ENCODE measurements around the gene GPR32.
A peak's percentile ranks its signal among the peaks of the same experiment; 100 is the strongest.
"Not testable (repeated sequence)": the region's sequence is repeated elsewhere in the genome, so short reads cannot be mapped to it uniquely, and the experiment has no call there.

Gene GPR32, protein sequence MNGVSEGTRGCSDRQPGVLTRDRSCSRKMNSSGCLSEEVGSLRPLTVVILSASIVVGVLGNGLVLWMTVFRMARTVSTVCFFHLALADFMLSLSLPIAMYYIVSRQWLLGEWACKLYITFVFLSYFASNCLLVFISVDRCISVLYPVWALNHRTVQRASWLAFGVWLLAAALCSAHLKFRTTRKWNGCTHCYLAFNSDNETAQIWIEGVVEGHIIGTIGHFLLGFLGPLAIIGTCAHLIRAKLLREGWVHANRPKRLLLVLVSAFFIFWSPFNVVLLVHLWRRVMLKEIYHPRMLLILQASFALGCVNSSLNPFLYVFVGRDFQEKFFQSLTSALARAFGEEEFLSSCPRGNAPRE

DNA sequence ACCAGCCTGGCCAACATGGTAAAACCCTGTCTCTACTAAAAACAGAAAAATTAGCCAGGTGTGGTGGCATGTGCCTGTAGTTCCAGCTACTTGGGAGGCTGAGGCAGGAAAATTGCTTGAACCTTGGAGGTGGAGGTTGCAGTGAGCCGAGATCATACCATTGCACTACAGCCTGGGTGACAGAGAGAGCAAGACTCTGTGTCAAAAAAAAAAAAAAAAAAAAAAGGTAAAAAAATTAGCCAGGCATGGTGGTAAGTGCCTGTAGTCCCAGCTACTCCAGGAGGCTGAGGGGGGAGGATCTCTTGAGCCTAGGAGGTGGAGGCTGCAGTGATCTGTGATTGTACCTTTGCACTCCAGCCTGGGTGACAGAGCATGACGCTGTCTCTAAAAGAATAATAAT, at the start of gene GPR32:
Gene GPR32, plus strand, starts transcription at position 301 of the 400 bp plus-strand sequence. CDS start 137 bp downstream, outside the sequence.
- not testable (repeated sequence) for DNase-seq

DNA sequence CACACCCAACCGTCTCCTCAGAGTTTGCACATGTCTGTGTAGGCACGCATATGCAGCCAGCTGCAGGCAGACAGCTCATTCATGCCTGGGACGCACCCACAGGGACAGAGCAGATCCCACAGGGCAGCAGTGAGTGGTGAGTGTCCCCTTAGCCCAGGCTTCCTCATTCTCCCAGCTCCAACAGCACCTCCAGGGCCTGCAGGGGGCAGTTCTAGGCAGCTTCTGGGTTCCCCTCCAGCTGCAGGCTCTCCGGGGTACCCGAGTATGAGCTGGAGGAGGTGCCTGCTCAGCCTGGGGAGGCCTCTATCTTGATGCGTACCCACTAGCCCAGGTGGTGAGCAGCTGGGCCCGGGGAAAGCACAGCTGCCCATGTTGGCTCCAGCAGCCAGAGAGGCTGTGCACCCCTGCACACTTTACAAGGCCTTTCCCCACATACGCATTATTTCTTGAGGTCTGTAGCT, 49.3 kb upstream of the GPR32 start:
- DNase-seq, result peak in 1 of 2 donors; percentile 11

DNA sequence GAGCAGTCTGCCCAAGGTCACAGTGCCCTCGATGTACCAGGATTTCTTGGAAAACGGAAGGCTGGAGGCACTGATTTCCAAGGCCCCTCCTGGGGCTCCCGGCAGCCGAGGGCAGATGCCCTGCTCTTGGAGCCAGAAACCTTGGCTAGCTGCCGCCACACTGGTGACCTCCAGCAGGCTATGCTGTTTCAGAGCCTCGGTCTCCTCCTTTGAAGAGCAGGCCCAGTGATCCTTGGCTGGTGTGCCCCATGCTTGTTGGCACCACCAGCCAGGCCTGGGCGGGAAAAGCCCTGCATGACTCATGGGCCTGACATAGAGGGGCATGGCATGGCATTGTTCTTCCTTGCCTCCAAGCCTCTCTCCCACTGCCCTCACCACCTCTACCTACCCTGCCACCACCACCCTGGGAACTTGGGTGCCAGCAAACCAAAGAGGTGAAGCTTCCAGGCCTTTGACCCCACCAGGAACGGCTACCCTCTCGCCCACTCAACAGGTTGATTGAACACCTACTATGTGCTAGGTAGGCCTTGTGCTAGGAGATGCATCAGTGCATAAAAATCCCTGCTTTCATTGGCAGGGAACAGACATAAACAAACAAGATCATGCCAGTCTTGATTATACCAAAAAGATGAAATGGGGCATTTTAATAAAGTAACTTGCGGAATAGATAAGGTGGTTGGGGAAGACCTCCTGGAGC, 48.7 kb upstream of the GPR32 start:
- DNase-seq, result no peak

DNA sequence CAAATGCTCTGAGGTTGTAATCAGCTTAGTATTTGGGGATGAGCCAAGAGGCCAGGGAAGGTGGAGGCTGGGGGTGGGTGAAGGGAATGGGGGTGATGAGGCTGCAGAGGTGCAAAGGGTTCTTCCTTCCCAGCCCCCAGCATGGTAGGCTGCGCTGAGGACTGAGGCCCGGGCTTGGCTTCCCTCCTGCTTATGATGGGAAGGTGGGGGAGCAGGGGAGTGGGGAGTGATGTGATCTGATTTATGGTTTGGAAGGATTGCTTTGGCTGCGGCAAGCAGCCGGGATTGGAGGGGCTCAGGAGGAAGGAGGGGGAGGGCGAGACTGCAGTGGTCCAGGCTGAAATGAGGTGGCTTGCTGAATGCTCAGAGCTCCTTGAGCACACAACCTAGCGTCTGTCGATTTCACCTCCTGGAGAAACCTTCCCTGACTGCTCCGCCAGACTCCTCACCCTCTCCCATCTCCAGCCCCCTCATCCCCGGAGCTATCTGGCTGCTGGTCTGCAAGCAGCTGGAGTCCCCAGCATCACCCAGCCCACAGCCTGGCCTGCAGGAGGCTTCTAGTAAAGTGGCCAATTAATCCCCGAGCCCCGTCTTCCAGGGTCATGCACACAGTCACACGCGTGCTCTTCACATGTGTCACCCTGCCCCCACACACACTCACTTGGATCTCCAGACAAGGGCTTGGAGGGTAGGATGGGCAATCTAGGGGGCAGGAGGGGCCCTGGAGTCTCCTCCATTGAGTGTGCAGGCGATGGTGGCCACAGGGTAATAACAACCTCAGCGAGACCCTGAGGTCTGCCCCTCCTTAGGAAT, 47.9 kb upstream of the GPR32 start:
- no peak for DNase-seq

DNA sequence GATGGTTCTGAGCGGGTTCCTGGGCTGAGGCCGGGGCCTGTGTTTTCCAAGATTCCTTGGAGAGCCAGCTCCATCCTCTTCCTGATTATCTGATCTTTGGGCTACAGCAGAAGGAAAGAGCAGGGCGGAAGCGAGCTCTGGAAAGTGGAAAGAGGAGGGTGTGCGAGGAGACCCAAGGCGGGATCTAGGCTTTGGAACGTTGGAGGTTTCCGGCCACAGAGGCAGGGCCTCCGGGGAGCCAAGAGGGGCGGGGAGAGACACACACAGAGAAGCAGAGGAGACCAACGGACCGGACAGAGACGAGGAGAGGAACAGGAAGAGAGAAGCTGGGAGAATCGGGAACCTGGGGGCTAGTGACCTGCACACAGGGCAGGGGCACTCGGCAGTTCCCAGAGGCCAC, 47.2 kb upstream of the GPR32 start, which contains the start of gene CLEC11A:
Gene CLEC11A, plus strand, starts transcription at position 296 of the 400 bp plus-strand sequence. CDS start 162 bp downstream, outside the sequence.
- DNase-seq, result no peak

DNA sequence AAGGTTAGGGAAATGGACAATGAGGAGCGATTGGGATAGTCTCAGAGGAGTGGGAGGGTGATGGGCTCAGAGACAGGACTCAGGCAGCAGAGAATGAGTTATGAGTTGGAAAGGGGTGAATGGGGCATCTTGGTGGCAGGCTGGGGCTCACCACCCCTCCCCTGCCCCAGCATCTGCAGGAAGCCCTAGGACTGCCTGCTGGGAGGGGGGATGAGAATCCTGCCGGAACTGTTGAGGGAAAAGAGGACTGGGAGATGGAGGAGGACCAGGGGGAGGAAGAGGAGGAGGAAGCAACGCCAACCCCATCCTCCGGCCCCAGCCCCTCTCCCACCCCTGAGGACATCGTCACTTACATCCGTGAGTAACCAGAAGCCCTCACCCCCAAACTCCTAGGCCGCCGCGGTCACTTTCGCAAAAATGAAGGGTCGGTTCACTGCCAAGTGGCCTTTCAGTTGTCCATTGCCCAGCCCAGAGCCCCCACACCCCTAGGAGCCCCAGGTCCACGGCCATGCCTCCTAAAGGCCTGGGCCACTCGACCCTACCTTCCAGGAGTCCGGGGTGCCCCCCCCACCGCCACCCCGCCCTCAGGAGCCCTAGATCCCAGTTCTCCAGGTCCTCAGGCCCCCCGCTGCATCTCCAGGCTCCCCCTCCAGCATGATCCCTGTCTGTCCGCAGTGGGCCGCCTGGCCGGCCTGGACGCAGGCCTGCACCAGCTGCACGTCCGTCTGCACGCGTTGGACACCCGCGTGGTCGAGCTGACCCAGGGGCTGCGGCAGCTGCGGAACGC, 46.3 kb upstream of the GPR32 start:
- DNase-seq, result no peak

DNA sequence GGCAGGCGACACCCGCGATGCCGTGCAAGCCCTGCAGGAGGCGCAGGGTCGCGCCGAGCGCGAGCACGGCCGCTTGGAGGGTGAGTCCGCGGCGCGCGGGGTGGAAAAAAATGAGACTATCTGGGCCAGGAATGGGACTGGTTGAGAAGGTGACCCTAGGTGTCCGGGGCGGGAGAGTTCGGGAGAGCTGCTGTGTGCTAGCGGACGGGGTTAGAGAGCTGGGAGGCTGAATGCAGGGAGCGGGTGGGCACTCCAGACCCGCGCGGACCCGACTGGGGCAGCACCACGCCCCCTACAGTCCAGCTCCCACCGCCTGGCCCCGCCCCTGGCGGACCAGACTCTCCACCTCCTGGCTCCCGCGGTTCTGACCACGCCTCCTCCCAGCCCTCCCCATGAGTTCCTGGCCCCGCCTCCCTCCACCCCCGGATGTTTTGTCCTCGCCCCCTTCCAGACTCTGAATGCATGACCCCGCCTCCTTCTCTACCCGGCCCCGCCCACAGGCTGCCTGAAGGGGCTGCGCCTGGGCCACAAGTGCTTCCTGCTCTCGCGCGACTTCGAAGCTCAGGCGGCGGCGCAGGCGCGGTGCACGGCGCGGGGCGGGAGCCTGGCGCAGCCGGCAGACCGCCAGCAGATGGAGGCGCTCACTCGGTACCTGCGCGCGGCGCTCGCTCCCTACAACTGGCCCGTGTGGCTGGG, 45.6 kb upstream of the GPR32 start:
- DNase-seq, result peak; percentile 93 to 97

DNA sequence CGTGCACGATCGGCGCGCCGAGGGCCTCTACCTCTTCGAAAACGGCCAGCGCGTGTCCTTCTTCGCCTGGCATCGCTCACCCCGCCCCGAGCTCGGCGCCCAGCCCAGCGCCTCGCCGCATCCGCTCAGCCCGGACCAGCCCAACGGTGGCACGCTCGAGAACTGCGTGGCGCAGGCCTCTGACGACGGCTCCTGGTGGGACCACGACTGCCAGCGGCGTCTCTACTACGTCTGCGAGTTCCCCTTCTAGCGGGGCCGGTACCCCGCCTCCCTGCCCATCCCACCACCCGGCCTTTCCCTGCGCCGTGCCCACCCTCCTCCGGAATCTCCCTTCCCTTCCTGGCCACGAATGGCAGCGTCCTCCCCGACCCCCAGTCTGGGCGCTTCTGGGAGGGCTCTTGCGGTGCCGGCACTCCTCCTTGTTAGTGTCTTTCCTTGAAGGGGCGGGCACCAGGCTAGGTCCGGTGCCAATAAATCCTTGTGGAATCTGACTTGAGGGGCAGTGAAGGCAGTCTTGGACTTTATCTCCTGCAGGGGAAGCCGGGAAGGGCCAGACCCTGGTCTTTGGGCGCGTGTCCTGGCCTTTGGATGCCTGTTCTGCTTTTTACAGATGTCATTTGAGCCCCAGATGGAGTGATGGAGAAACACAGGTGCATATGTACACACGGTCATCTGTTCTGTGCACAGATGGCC, 44.9 kb upstream of the GPR32 start:
- DNase-seq, result no peak

DNA sequence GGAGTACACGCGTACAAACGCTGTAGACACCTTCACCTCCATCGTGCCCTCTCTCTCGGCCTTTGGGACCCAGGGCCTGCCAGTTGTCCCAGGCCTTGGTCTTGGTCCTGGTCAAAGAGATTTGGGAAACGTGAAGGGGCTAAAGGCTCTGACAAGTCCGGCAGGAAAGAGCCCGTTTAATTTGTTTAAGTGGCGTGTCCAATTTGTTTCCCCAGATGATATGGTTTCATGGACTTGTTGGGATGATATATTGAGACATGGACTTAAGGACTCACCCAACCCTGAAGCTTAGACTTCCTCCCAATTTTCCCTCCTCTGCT, 44.4 kb upstream of the GPR32 start:
- DNase-seq, result no peak

DNA sequence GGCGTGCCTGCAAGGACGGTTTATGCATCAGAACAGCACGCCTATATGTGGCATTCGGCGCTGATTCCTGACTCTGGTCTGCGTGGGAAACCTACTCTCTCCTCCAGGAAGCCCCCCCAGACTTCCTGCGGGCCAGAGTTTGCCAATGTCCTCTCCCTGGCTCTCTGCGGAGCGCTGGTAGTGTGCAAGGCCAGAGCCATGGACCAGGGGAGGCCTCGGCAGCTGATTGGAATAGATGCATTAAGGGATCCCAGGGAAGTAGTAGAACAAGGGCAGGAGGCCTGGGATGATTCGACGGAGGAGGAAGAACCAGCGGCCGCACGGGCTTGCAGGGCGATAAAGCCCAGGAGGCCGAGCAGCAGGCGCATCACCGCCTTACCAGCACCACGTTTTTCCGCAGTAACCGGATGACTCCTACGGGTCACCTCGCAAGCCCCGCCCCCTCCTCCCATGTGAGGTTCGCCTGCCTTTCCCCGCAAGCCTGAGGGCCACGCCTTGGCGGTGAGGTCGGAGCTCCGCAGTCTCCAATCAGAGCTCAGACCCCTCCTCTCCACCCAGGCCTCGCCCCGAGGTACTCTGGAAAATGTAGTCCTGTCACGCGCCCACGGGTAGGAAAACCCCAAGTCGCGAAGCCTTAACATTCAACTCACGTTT, 42.1 kb upstream of the GPR32 start:
- peak; percentile 55 to 90 for DNase-seq

DNA sequence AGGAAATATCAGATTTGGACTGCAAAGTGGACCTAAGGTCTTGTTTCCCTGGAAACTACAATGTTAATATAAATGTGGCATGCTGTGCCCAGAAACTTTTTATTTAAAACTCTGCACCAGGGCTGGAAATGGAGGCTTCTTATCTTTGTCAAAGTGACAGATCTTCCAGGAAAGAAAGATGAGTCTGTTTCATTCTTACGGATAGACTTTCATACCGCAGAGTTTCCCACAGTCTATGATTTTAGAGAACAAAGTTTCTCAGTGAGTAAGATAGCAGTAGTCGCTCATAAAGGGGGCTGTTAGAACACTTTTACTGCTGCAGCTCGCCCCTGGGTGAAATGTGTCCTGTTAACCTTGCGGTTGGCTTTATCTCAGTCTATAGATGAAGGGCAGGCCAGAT, 40.4 kb upstream of the GPR32 start:
- no peak for DNase-seq

DNA sequence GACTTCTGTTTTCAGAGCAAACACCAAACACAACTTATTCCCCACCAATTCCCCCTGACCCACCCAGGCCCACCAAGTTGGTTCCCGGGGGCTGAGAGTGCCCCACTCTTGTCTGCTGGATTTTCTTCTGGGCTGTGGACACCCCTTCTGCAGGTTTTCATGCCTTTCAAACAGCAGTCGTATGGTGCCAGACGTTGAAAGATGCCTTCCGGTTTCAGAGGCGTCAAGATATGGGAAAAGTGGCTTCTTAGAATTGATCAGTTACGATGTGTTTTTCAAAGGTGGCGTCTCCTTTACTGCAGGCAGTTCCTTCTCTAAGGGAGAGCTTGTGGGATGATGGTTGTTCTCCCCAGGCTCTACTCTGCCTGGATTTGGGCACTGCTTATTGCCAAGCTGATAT, 34.4 kb upstream of the GPR32 start:
- DNase-seq, result no peak

DNA sequence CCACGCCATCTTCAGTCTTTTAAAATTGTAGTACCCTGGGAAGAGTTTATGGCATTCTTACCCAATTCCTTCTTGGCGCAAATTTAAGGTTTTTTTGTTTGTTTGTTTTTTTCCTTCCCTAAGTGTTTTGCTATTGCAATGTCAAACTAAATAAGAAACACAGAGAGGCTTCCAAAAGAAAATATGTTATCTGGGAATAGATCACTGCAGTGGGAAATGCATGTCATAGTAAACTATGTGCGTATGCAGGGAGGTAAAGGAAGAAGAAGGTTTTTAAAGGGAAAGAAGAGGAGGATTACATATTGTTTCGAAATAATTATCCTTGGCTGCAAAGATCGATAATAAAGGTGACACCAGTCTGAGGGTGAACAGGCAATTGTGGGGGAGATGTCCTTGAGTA, 33.9 kb upstream of the GPR32 start:
- no peak for DNase-seq

DNA sequence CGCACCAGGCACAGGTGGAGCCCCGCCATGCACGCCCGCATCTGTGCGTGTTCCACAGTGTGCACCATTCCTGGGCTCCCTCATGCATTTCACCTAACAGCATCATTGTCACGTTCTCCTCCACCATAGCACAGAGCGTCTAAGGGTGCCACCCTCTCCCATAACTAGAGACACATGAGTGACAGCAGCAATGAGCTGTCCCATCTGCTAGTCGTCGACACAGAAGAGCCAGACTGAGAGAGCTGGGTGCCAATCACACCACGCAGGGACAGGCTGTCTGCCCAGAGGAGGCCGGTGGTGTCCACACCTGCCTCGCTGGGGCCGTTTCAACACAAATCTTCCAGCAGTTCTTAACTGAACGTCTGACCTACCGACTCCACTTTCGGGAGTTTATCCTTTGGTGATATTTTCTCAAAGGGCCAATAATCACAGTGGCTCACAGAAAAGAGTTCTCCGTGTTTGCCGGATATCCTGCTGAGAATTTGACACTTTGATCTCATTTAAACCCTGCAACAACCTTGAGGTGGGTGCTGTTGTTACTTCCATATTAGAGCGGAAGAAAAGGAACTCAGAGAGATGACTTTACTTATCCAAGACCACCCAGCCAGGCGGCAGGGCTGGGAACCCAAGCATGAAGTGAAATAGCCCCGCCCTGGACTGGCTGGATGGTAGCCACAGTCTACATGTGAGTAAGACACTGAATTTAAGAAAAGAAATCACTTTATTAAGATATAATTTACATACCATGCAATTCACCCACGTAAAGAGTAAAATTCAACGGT, 30.9 kb upstream of the GPR32 start:
- DNase-seq, result no peak

DNA sequence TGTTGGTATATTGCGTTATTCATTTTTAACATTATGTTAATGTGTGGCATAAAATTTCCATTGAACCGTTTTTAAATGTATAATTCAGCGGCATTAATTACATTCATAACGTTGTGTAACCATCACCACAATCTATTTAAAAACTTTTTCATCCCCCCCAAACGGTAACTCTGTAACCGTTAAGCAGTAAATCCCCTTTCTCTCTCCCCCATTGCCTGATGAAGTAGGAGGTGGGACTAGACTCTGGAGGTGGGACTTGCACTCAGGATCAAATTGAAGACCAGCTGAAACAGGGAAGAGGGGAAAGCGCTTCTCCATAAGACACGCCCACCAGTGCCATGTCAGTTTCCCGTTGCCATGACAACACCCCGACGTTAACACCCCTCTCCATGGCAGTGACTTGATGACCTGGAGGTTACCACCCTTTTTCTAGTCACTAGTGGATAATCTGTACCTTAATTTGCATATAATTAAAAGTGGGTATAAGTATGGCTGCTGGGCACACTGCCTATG, 30.3 kb upstream of the GPR32 start:
- no peak for DNase-seq

DNA sequence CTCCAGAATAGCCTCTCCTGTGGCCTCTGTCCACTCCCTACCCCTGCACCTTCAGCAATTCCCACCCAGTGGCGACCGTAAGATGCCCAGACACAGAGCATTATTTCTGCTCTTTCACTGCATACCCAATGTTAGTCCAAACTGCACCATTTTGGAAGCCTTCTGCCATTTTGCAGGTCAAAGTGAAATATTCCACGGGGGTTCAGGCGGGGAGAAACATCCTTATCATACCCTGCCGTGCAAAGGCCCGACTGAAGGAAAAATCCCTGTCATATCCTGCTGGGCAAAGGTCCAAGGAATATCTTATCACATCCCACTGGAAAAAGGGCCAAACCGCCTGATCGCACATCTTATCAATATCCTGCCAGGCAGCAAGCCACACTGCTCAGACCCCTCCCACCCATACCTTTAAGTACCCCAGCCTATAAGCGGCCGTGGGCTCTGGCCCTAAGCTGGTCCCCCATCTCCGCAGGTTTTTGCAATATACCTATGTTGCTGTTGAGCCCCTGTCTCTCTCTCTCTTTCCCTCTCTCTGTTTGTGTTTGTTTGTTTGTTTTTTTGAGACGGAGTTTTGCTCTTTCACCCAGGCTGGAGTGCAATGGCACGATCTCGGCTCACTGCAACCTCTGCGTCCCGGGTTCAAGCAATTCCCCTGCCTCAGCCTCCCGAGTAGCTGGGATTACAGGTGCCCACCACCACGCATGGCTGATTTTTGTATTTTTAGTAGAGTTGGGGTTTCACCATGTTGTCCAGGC, 28.9 kb upstream of the GPR32 start:
- no peak for DNase-seq

DNA sequence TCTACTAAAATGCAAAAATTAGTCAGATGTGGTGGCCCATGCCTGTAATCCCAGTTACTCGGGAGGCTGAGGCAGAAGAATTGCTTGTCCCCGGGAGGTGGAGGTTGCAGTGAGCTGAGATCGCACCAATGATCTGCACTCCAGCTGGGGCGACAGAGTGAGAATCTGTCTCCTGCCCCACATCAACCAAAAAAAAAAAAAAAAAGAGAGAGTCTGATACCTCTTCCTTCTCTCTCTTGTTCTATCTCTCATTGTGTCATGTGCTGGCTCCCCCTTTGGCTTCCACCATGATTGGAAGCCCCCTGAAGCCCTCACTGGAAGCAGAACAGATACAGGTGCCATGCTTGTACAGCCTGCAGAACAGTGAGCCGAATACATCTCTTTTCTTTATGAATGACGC, 26.7 kb upstream of the GPR32 start:
- no peak for DNase-seq

DNA sequence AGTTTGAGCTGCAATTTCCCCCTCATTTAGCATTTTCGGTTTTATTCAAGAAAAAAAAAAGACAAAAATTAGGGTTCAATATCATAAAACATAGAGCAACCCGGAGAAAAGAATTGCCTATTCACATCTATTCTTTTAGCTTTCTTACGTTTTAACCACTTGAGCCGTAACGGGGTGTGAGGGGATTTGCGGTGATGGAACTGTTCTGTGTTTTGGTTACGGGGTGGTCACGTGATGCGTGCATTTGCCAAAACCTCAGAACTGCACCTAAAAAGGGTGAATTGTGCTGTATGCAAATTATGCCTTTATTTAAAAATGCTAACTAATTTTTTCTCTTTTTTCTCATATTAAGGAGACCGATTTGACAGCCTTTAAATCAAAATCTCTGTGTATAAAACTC, 25.0 kb upstream of the GPR32 start:
- no peak for DNase-seq

DNA sequence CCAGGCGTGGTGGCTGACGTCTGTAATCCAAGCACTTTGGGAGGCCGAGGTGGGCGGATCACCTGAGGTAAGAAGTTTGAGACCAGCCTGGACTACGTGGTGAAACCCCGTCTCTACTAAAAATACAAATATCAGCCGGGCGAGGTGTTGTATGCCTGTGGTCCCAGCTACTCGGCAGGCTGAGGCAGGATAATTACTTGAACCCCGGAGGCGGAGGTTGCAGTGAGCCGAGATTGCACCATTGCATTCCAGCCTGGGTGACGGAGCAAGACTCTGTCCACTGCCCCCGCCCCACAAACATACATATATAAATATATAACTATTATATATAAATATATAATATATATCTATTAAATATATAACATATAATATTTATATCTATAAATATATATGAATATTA, 23.1 kb upstream of the GPR32 start:
- DNase-seq, result not testable (repeated sequence)

Measured in CD4-positive, alpha-beta T cell treated with Interleukin-1 beta for 1 hour (primary cell).